Measurements from ENCODE around the gene ARG2.

DNA sequence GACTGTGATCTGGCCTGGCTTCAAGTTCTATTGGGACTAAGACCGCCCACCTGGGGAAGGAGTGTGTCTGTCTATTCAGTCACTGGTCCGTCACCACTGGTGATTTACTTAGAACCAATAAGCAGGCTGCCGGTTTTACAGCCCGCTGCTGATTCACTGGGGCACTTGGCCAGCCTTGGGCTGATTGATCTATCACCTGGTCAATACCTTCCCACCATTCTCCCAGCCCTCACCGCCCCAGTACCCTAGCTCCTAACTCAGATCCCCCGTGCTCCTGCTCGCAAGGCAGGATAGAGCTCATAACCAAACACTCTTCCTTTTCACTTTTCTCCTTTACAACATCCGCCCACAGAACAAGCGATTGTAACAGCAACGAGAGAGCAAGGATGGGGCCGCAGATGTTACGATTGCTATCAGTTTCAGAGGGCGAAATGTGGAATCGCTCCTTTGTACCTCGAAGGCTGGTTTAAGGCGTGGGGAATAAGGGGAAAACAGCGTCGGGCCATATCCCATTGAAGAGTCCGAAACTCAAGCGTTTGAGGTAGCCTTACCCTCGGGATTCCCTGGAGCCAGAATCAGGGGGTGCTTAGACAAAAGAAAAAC lies 75.2 kb downstream of the ARG2 start:
- TF ChIP-seq EZH2 (IDR thresholded peaks at IDR 0.05; ENCODE audit: low read depth) = no peak
- TF ChIP-seq, protein P1, sequence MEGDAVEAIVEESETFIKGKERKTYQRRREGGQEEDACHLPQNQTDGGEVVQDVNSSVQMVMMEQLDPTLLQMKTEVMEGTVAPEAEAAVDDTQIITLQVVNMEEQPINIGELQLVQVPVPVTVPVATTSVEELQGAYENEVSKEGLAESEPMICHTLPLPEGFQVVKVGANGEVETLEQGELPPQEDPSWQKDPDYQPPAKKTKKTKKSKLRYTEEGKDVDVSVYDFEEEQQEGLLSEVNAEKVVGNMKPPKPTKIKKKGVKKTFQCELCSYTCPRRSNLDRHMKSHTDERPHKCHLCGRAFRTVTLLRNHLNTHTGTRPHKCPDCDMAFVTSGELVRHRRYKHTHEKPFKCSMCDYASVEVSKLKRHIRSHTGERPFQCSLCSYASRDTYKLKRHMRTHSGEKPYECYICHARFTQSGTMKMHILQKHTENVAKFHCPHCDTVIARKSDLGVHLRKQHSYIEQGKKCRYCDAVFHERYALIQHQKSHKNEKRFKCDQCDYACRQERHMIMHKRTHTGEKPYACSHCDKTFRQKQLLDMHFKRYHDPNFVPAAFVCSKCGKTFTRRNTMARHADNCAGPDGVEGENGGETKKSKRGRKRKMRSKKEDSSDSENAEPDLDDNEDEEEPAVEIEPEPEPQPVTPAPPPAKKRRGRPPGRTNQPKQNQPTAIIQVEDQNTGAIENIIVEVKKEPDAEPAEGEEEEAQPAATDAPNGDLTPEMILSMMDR (conservative IDR thresholded peaks at IDR 0.05) = no peak
